ENCODE data around the gene HLA-DQB1.
"Not testable (repeated sequence)": the region's sequence is repeated elsewhere in the genome, so short reads cannot be mapped to it uniquely, and the experiment has no call there.

Gene HLA-DQB1

GRCh38 chr6:32659856-32660595, 6.4 kb downstream of the HLA-DQB1 start:
- Histone ChIP-seq H3K4me3 (ENCODE audit: low read depth, low read length) (no peak overlapping the region), H3K27ac (no peak overlapping the region), H3K36me3 (replicated peaks) (no peaks in the 10 kb centered on the region), H3K27me3 (replicated peaks) (no peaks in the 10 kb centered on the region)
- no peak for TF ChIP-seq CTCF (IDR thresholded peaks at IDR 0.05; ENCODE audit: low read depth, low read length, missing control alignments)
- DNase-seq, result no peak
- in situ Hi-C loops (cut with HindIII; ENCODE audit: low pct_ligation_motif_present, low sequenced_read_pairs), result loop anchor here (10.0 kb wide), 1 partner anchor 95 kb away; no protein-coding TSS in a partner anchor

GRCh38 chr6:32658268-32658897, 8.1 kb downstream of the HLA-DQB1 start:
- DNase-seq, result no peak
- H3K4me3 ChIP-seq (ENCODE audit: low read depth, low read length), result no peak overlapping the region
- no peaks in the 10 kb centered on the region for H3K36me3 ChIP-seq (replicated peaks)
- no peaks in the 10 kb centered on the region for H3K27me3 ChIP-seq (replicated peaks)
- no peak overlapping the region for H3K27ac ChIP-seq
- no peak for TF ChIP-seq CTCF (IDR thresholded peaks at IDR 0.05; ENCODE audit: low read depth, low read length, missing control alignments)
- in situ Hi-C loops (cut with HindIII; ENCODE audit: low pct_ligation_motif_present, low sequenced_read_pairs), result no loop called here

- in situ Hi-C loops (cut with HindIII; ENCODE audit: low pct_ligation_motif_present, low sequenced_read_pairs); H3K4me3 ChIP-seq (ENCODE audit: low read depth, low read length); DNase-seq; H3K27me3 ChIP-seq (replicated peaks); H3K36me3 ChIP-seq (replicated peaks); H3K27ac ChIP-seq: not testable (repeated sequence)
These were observed 8.6 kb downstream of the HLA-DQB1 start for GRCh38 chr6:32657819-32658218.

GRCh38 chr6:32657329-32657728, 9.1 kb downstream of the HLA-DQB1 start:
- H3K27me3 ChIP-seq (replicated peaks); DNase-seq; H3K27ac ChIP-seq; H3K36me3 ChIP-seq (replicated peaks); H3K4me3 ChIP-seq (ENCODE audit: low read depth, low read length); in situ Hi-C loops (cut with HindIII; ENCODE audit: low pct_ligation_motif_present, low sequenced_read_pairs): not testable (repeated sequence)

GRCh38 chr6:32655203-32655710, 11.2 kb downstream of the HLA-DQB1 start:
- Histone ChIP-seq H3K36me3 (replicated peaks) (no peaks in the 10 kb centered on the region), H3K27ac (no peak overlapping the region), H3K27me3 (replicated peaks) (no peaks in the 10 kb centered on the region), H3K4me3 (ENCODE audit: low read depth, low read length) (no peak overlapping the region)
- DNase-seq, result no peak
- in situ Hi-C loops (cut with HindIII; ENCODE audit: low pct_ligation_motif_present, low sequenced_read_pairs), result no loop called here
- no peak for TF ChIP-seq CTCF (IDR thresholded peaks at IDR 0.05; ENCODE audit: low read depth, low read length, missing control alignments)

GRCh38 chr6:32645047-32645703, 21.3 kb downstream of the HLA-DQB1 start:
- Histone ChIP-seq H3K27ac (no peak overlapping the region), H3K4me3 (ENCODE audit: low read depth, low read length) (no peak overlapping the region), H3K27me3 (replicated peaks) (no peaks in the 10 kb centered on the region), H3K36me3 (replicated peaks) (no peaks in the 10 kb centered on the region)
- in situ Hi-C loops (cut with HindIII; ENCODE audit: low pct_ligation_motif_present, low sequenced_read_pairs), result no loop called here
- no peak for DNase-seq
- TF ChIP-seq CTCF (IDR thresholded peaks at IDR 0.05; ENCODE audit: low read depth, low read length, missing control alignments), result no peak

Data from brain microvascular endothelial cell (primary cell).